GM21423 (cell line): ENCODE measurements around the gene FABP3.
"Not testable (repeated sequence)": the region's sequence is repeated elsewhere in the genome, so short reads cannot be mapped to it uniquely, and the experiment has no call there.

Experiments used
- ATAC-seq: cut with Tn5 transposase; IDR thresholded peaks from one replicate; pipeline ENCODE4 v1.9.1; 2021; ENCODE audit warnings: mild to moderate bottlenecking, moderate library complexity; ENCODE audit not compliant: unreplicated experiment

FABP3 gene

DNA sequence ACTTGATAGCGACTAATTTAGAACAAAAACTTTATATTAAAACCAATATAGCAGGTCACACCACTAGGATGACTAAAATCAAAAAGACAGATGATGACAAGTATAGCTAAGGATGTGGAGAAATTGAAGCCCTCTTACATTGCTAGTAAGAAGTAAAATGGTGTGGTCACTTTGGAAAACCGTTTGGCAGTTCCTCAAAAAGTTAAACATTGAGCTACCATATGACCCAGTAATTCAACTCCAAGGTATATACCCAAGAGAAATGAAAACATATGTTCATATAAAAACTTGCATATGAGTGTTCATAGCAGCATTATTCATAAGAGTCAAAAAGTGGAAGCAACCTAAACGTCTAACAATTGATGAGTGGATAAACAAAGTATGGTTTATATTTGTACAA is 27.1 kb upstream of the FABP3 start:
- no peak for ATAC-seq

- ATAC-seq: no peak
Observed at GRCh38 chr1:31398246-31398645, 25.4 kb upstream of the FABP3 start.

DNA sequence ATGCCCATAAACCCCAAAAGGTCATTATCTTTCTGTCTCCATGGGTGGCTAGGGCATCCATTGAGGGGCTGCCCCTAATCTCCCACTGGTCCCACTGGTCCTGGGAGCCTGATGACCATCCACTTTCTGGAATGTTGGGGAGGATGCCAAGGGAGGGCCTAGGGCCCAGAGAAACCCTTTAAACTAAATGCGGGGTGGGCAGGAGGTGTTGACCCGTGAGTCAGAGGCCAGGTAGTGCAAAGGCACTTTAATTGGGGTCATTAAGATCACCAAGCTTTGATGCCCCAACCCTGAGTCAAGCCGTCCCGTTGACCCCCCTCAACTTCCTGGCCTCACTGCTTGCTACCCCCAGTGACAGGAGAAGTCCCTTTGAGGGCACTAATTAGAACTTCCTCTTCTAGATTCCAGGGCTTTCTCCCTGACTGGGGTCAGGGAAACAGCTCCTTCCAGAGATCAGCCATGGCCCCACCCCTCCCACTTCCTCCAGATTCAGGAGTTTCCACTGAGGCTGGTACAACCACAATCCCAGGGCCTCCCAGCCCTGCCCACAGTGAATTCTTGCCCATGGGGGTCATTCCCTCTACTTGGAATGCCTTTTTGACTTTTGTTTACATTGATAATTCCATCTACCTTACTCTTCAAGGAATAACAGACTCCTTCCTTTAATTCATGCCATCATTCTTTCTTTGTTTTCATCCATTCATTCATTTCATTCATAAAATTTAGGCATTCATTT is 24.7 kb upstream of the FABP3 start:
- ATAC-seq: no peak

DNA sequence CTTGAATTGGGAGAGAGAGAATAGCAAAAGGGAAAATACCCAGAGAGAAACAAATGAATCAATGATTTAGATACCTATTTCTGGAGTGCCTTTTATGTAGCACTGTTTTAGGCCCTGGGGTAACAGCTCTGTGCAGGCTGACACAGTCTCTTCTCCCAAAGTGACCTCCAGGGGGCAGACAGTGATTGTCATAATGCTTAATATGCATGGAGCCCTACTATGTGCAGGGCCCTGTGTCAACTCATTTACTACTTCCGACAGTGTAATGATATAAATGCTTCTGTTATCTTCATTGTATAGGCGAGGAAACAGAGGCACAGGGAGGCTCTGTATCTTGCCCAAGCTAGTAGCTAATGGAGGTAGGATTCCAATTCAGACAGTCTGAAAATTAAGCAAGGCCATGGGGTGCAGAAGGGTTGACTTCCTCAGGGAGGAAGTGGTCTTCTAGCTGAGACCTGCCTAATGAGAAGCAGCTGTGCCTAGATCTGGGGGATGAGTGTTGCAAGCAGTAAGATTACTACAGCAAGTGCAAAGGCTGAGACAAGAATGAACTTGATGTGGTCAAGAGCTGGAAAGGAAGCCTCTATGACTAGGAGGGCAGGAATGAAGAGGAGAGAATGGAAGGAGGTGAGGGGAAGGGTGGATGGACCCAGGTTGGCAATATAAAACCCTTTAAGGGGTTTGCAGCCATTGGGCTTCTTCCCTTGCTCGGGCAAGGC is 23.9 kb upstream of the FABP3 start:
- no peak for ATAC-seq

GRCh38 chr1:31394584-31395193 is 21.8 kb upstream of the FABP3 start:
- peak; percentile 86 for ATAC-seq

- no peak for ATAC-seq
Observed at GRCh38 chr1:31393463-31393862, 20.6 kb upstream of the FABP3 start.

- no peak for ATAC-seq
Observed at GRCh38 chr1:31390071-31390470, 17.2 kb upstream of the FABP3 start.

DNA sequence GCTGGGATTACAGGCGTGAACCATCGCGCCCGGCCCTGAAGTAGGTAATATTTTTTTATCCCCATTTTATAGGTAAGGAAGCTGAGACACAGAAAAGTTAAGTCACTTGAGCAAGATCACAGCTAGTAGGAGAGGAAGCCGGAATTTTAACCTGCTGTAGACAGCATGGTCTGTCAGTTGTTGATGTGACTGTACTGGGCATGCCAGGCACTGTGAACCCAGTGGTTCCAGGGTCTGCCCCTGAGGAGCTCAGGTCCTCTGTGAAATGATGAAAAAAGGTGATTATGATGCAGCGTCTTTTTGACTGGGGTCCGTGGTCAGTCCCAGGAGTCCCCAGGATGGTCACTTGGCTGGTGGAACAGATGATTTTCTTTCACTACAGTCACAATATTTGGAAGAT is 16.7 kb upstream of the FABP3 start:
- no peak for ATAC-seq

DNA sequence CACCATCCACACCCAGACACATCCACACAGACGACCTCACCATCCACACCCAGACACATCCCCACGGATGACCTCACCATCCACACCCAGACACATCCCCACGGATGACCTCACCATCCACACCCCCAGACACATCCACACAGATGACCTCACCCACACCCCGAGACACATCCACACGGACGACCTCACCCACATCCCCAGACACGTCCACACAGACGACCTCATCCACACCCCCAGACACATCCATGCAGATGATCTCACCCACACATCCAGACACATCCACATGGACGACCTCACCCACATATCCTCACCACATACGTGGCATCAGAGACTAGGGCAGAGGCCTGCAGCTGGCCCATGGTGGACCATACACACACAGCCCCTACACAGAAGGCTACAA is 14.7 kb upstream of the FABP3 start:
- no peak for ATAC-seq

DNA sequence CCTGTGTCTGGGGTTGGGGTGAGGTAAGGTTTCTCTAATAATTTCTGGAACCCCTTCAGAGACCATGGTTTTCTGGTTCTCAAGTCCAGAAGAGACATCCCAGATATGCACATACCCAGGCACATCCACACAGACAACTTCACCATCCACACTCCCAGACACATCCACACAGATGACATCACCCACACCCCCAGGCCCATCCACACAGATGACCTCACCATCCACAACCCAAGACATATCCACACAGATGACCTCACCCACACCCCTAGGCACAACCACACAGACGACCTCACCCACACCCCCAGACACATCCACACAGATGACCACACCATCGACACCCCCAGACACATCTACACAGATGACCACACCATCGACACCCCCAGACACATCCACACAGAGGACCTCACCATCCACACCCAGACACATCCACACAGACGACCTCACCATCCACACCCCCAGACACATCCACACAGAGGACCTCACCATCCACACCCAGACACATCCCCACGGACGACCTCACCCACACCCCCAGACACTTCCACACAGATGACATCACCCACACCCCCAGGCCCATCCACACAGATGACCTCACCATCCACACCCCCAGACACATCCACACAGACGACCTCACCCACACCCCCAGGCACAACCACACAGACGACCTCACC is 13.8 kb upstream of the FABP3 start:
- ATAC-seq: not testable (repeated sequence)

- no peak for ATAC-seq
Observed at GRCh38 chr1:31383967-31384366, 11.1 kb upstream of the FABP3 start.

- ATAC-seq: no peak
Observed at GRCh38 chr1:31382379-31382989, 9.6 kb upstream of the FABP3 start.

DNA sequence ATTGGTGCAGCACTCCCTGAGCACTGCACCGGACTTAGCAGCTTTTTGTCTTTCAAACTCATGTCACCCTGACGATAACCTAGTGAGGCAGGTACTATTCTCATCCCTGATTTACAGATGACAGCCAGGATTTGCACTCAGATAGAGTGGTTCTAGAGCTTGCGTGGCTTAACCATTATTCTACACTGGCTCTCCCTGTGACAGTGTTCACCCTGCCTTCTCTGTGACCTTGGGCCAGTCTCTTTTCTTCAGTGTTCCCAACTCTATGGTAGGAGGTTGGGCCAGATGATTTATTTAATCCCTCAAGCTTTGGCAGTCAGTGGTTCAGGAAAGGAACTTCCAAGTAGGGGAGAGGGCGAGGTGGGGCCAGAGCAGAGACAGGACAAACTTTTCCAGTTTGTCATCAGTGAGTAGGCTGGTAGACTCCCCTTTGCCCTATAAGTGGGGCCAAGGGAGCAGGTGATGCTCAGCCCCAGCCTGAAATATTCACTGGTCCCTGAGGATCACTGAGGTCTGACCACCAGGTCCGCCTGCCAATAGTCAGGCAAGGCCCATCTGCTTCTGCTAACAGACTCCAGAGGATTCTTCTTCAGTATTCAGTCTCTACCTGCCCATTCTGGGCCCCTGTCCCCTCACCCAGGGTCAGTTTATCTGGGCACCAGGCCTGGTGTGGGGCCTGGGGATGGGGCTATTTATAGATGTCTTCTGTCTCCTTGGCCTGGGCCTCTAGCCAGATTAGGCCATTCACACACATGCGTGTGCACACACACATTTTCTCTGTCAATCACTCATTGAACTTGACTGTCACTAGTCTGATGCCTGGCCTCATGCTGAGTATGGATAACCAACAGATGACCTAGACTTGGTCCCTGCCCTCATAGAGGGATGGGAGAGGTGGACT is 8.8 kb upstream of the FABP3 start:
- no peak for ATAC-seq

GRCh38 chr1:31380181-31380580 is 7.3 kb upstream of the FABP3 start:
- no peak for ATAC-seq

- no peak for ATAC-seq
Observed at GRCh38 chr1:31378001-31378400, 5.1 kb upstream of the FABP3 start.

DNA sequence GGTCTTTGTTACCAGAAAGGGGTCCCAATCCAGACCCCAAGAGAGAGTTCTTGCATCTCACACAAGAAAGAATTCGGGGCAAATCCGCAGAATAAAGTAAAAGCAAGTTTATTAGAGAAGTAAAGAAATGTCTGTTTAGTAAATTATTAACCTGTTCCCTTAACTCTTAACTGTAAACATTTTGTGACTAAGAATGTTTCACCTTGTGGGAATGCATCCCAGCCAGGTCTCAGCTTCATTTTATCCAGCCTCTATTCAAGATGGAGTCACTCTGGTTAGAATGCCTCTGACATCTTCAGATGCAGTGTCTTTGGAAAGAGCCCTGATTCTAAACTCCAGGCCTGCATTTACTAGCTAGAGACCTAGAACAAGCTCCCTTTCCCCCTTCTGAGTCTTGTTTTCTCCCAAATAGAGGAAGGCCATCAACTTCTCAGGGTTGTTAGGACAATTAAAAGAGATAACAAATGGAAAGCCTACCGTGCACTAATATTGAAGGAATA is 4.5 kb upstream of the FABP3 start:
- no peak for ATAC-seq

DNA sequence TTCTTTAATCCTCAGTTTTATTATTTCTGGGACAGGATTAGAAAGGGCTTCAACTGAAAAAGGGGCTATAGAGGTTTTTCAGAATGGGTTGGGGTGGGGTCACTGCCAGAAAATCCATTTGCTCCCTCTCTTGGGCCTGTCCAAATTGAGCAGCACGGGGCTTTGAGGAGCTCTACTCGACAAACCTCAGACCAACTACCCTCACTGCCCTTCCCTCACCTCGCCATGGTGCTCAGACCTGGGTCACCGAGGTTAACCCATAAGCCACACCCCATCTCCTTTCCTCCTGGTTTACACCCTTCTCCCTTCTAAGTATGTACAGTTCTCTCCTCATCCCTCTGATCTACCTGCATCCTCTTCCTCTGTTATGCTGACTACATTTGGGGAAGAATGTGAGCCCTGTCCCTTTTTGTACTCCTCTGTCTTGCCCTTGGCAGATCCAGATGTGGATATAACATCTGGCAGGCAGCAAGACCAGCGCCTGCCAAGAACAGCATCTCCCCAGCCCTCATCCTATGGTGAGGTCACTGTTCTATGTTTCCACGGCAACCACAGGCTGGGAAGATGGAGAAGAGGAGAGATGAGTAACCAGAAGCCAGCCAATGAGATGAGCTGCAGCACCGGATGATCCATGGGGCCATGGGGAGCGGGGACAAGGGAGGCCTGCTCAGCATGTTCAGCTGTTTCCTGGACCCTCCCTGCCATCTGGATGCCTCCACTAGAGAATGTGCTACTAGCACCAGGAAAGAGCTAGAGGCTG is 3.7 kb upstream of the FABP3 start:
- no peak for ATAC-seq

GRCh38 chr1:31374511-31375196 is 1.8 kb upstream of the FABP3 start:
- no peak for ATAC-seq
